Measurements from ENCODE around the gene GPX8. TPM values are rescaled to one million over a fixed set of nuclear protein-coding genes. Genes with fewer than 3 reads are reported as not detected.

The GPX8 gene
- polyA plus RNA-seq, 3 donors: not detected

DNA sequence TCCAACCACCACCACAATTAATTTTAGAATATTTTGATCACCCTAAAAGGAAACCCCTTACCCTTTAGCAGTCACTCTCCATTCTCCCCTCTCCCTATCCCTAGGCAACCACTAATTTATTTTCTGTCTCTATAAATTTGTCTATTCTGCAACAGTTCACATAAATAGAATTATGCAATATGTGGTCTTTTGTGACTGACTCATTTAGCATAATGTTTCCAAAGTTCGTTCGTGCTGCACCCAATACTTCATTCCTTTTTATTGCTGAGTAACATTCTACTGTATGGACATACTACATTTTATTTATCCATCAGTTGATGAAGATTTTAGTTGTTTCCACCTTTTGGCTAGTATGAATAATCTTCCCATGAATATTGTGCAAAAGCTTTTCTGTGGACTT is 31.2 kb downstream of the GPX8 start:
- WGBS (ENCODE audit: insufficient coverage): no CpG with 5 or more reads among the region's 2 CpGs
- H3K4me1 ChIP-seq (ENCODE audit: control insufficient read depth in 1 of 2, insufficient read depth in 2 of 2, low read length in 2 of 2): no peaks in the 10 kb centered on the region
- Mint-ChIP-seq H3K4me1 (peaks cover 2% of the 10 kb centered on the region), H3K9me3 (peaks cover 0 to 2% (median 0%) of the 10 kb centered on the region in 7 donors), H3K36me3 (no peaks in the 10 kb centered on the region), H3K27ac (no peak overlapping the region), H3K4me3 (no peak overlapping the region), H3K27me3 (ENCODE audit: low read depth in 3 of 3) (peaks cover 23 to 70% (median 30%) of the 10 kb centered on the region in 3 donors)
- intact Hi-C loops (cut with micrococcal nuclease): no loop called here
- TF ChIP-seq, protein P1, sequence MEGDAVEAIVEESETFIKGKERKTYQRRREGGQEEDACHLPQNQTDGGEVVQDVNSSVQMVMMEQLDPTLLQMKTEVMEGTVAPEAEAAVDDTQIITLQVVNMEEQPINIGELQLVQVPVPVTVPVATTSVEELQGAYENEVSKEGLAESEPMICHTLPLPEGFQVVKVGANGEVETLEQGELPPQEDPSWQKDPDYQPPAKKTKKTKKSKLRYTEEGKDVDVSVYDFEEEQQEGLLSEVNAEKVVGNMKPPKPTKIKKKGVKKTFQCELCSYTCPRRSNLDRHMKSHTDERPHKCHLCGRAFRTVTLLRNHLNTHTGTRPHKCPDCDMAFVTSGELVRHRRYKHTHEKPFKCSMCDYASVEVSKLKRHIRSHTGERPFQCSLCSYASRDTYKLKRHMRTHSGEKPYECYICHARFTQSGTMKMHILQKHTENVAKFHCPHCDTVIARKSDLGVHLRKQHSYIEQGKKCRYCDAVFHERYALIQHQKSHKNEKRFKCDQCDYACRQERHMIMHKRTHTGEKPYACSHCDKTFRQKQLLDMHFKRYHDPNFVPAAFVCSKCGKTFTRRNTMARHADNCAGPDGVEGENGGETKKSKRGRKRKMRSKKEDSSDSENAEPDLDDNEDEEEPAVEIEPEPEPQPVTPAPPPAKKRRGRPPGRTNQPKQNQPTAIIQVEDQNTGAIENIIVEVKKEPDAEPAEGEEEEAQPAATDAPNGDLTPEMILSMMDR (IDR thresholded peaks at IDR 0.05): no peak
- no peaks in the 10 kb centered on the region for H3K79me2 ChIP-seq (ENCODE audit: insufficient read depth, low read length)
- H3K27me3 ChIP-seq (ENCODE audit: control insufficient read depth in 2 of 2, insufficient read depth in 2 of 2, low read length in 2 of 2): peaks cover 43 to 52% of the 10 kb centered on the region in 2 donors
- DNase-seq: no peak
- H3K9me3 ChIP-seq (replicated peaks in 1 of 2; ENCODE audit: control insufficient read depth in 1 of 2, insufficient read depth in 1 of 2, low read length in 2 of 2): no peaks in the 10 kb centered on the region
- H3K4me3 ChIP-seq (replicated peaks in 1 of 3; ENCODE audit: low read depth in 2 of 3, low read length in 3 of 3): no peak overlapping the region
- no peaks in the 10 kb centered on the region for H4K20me1 ChIP-seq (ENCODE audit: insufficient read depth, low read length)
- H2AFZ ChIP-seq (ENCODE audit: insufficient read depth, low read depth, low read length, poor library complexity, severe bottlenecking): no peak overlapping the region
- no peak overlapping the region for H3K9ac ChIP-seq (ENCODE audit: insufficient read depth, low read length, poor library complexity, severe bottlenecking)
- H3K27ac ChIP-seq (ENCODE audit: low read depth in 1 of 2, low read length in 2 of 2): no peak overlapping the region
- no peaks in the 10 kb centered on the region for H3K36me3 ChIP-seq (replicated peaks in 1 of 2; ENCODE audit: control insufficient read depth in 1 of 2, insufficient read depth in 2 of 2, low read length in 2 of 2)
- no peak overlapping the region for H3K4me2 ChIP-seq (replicated peaks; ENCODE audit: extremely low read depth, low read length, poor library complexity, severe bottlenecking)

GRCh38 chr5:55205001-55205400 is 45.0 kb downstream of the GPX8 start:
- no peaks in the 10 kb centered on the region for H3K4me1 Mint-ChIP-seq

More at GRCh38 chr5:55205001-55205400, 45.0 kb downstream of the GPX8 start:
- H3K9me3 ChIP-seq (replicated peaks in 1 of 2; ENCODE audit: control insufficient read depth in 1 of 2, insufficient read depth in 1 of 2, low read length in 2 of 2): no peaks in the 10 kb centered on the region
- DNase-seq: no peak
- intact Hi-C loops (cut with micrococcal nuclease): no loop called here
- H3K4me1 ChIP-seq (ENCODE audit: control insufficient read depth in 1 of 2, insufficient read depth in 2 of 2, low read length in 2 of 2): no peaks in the 10 kb centered on the region
- H3K27me3 ChIP-seq (ENCODE audit: control insufficient read depth in 2 of 2, insufficient read depth in 2 of 2, low read length in 2 of 2): peaks cover 0 to 11% of the 10 kb centered on the region in 2 donors
- Mint-ChIP-seq H3K27ac (no peak overlapping the region), H3K27me3 (ENCODE audit: low read depth in 3 of 3) (peaks cover 18 to 33% (median 21%) of the 10 kb centered on the region in 3 donors), H3K4me3 (no peak overlapping the region), H3K9me3 (peaks cover 0 to 6% (median 2%) of the 10 kb centered on the region in 7 donors), H3K36me3 (no peaks in the 10 kb centered on the region)
- no peaks in the 10 kb centered on the region for H3K36me3 ChIP-seq (replicated peaks in 1 of 2; ENCODE audit: control insufficient read depth in 1 of 2, insufficient read depth in 2 of 2, low read length in 2 of 2)
- no peaks in the 10 kb centered on the region for H4K20me1 ChIP-seq (ENCODE audit: insufficient read depth, low read length)
- no peak overlapping the region for H3K9ac ChIP-seq (ENCODE audit: insufficient read depth, low read length, poor library complexity, severe bottlenecking)
- H3K4me3 ChIP-seq (replicated peaks in 1 of 3; ENCODE audit: low read depth in 2 of 3, low read length in 3 of 3): no peak overlapping the region
- H3K4me2 ChIP-seq (replicated peaks; ENCODE audit: extremely low read depth, low read length, poor library complexity, severe bottlenecking): no peak overlapping the region
- H3K79me2 ChIP-seq (ENCODE audit: insufficient read depth, low read length): no peaks in the 10 kb centered on the region
- 20% methylated on average over 1 of the region's 2 CpGs for WGBS (ENCODE audit: insufficient coverage)
- H3K27ac ChIP-seq (ENCODE audit: low read depth in 1 of 2, low read length in 2 of 2): no peak overlapping the region
- H2AFZ ChIP-seq (ENCODE audit: insufficient read depth, low read depth, low read length, poor library complexity, severe bottlenecking): no peak overlapping the region
- TF ChIP-seq, protein P1 (IDR thresholded peaks at IDR 0.05): no peak
